A673 (cell line): ENCODE measurements around the gene PRICKLE3. TPM values are rescaled to one million over a fixed set of nuclear protein-coding genes. Genes with fewer than 3 reads are reported as not detected.
"Not testable (repeated sequence)": the region's sequence is repeated elsewhere in the genome, so short reads cannot be mapped to it uniquely, and the experiment has no call there.

Experiments used
- BruUV-seq: library from RNA; stranded (reverse); fragments of 400-500 nt; replicated peaks from 2 replicates; lab custom pipeline; 2021; lab: Mats Ljungman, UMichigan
- CTCF ChIA-PET: fragments of 300-600 bp; sonication (Branson Sonifier 250); formaldehyde crosslinking; loops from one replicate; lab custom pipeline; 2022; ENCODE audit warnings: antibody characterized with exemption; lab: Charles Lee
- POLR2A ChIA-PET: fragments of 300-600 bp; sonication (Branson Sonifier 250); formaldehyde crosslinking; loops from one replicate; lab custom pipeline; 2022; ENCODE audit warnings: antibody characterized with exemption; ENCODE audit not compliant: low non-redundant PET; lab: Charles Lee
- DNase-seq: peaks from one replicate; pipeline ENCODE4 v3.0.0-alpha.2; 2015; ENCODE audit warnings: low spot score
- H3K27ac ChIP-seq: fragments of 200-600 bp; sonication (generic); 2 replicates; pipeline ENCODE4 v1.5.1; 2016; ENCODE audit warnings: mixed run types, low read depth, mild to moderate bottlenecking, mixed read lengths, antibody characterized with exemption, low read length; ENCODE audit not compliant: poor library complexity, severe bottlenecking
- H3K27me3 ChIP-seq: fragments of 200-600 bp; sonication (generic); replicated peaks from 2 replicates; pipeline ENCODE4 v1.6.1; 2017; ENCODE audit warnings: mixed run types, low read depth, mild to moderate bottlenecking, mixed read lengths, antibody characterized with exemption, low read length; ENCODE audit not compliant: insufficient read depth, poor library complexity
- H3K36me3 ChIP-seq: fragments of 200-600 bp; sonication (generic); 2 replicates; pipeline ENCODE4 v1.6.1; 2016; ENCODE audit warnings: mixed run types, mild to moderate bottlenecking, mixed read lengths, antibody characterized with exemption, low read length; ENCODE audit not compliant: insufficient read depth, poor library complexity, severe bottlenecking
- H3K4me1 ChIP-seq: fragments of 200-600 bp; sonication (generic); 2 replicates; pipeline ENCODE4 v1.6.1; 2017; ENCODE audit warnings: mixed run types, mild to moderate bottlenecking, mixed read lengths, antibody characterized with exemption, low read length; ENCODE audit not compliant: insufficient read depth, poor library complexity, severe bottlenecking
- H3K4me3 ChIP-seq: fragments of 200-600 bp; sonication (generic); 2 replicates; pipeline ENCODE4 v1.5.1; 2016; ENCODE audit warnings: low read depth, mixed run types, mild to moderate bottlenecking, mixed read lengths, low read length; ENCODE audit not compliant: poor library complexity, severe bottlenecking
- H3K9me3 ChIP-seq: fragments of 200-600 bp; sonication (generic); 2 replicates; pipeline ENCODE4 v1.6.1; 2016; ENCODE audit warnings: mixed run types, low read depth, mild to moderate bottlenecking, mixed read lengths, antibody characterized with exemption, low read length; ENCODE audit not compliant: poor library complexity, severe bottlenecking
- CTCF ChIP-seq: fragments of 300-800, 200-600 bp; sonication (generic); conservative IDR thresholded peaks from 2 replicates; pipeline ENCODE4 v1.5.1; 2017; ENCODE audit warnings: low read depth, mild to moderate bottlenecking, antibody characterized with exemption, low read length, moderate library complexity, mixed read lengths
- EZH2 ChIP-seq: fragments of 200-600 bp; sonication (generic); IDR thresholded peaks from 2 replicates; pipeline ENCODE4 v1.6.1; 2017; ENCODE audit warnings: borderline replicate concordance, low read depth, mild to moderate bottlenecking, mixed read lengths, antibody characterized with exemption, low read length; ENCODE audit not compliant: poor library complexity, severe bottlenecking
- intact Hi-C: fragments of 100-400 bp; cut with micrococcal nuclease; formaldehyde crosslinking; loops from one replicate; pipeline ENCODE4 v1.10.0; 2022; ENCODE audit not compliant: unreplicated experiment
- total RNA-seq: library from RNA; stranded (reverse); gene quantifications from 2 replicates; pipeline ENCODE4 v1.2.3, GENCODE V29; 2021

PRICKLE3 gene
- total RNA-seq, 1 experiment from 2014 or later, result 4.8 TPM

GRCh38 chrX:49175435-49176274, 10.5 kb downstream of the PRICKLE3 start:
- TF ChIP-seq CTCF (no peak), EZH2 (no peak)
- no peak for DNase-seq
- ChIA-PET CTCF (no interaction called here), POLR2A (no interaction called here)
- no peak overlapping the region for H3K4me3 ChIP-seq
- intact Hi-C loops, result no loop called here
- peaks cover 7% of the 10 kb centered on the region for H3K36me3 ChIP-seq
- BruUV-seq, result no TSS peak
- no peaks in the 10 kb centered on the region for H3K4me1 ChIP-seq
- H3K27ac ChIP-seq, result no peak overlapping the region
- H3K9me3 ChIP-seq, result no peaks in the 10 kb centered on the region
- no peaks in the 10 kb centered on the region for H3K27me3 ChIP-seq

- Histone ChIP-seq H3K9me3 (no peaks in the 10 kb centered on the region), H3K27me3 (no peaks in the 10 kb centered on the region), H3K4me3 (no peak overlapping the region), H3K36me3 (peaks cover 7% of the 10 kb centered on the region), H3K4me1 (no peaks in the 10 kb centered on the region), H3K27ac (no peak overlapping the region)
- TSS peak; percentile 69 for BruUV-seq
- intact Hi-C loops, result no loop called here
- peak; percentile 38 for DNase-seq
- POLR2A ChIA-PET, result no interaction called here
- CTCF ChIA-PET, result interaction anchor here (1.0 kb wide), 1 partner anchor 11 kb away, joined by 3 read pairs; no protein-coding TSS in a partner anchor
- TF ChIP-seq CTCF, result no peak
- TF ChIP-seq EZH2, result no peak
These were observed 11.4 kb downstream of the PRICKLE3 start for GRCh38 chrX:49174723-49175122.

- H3K27me3 ChIP-seq, H3K9me3 ChIP-seq, H3K4me3 ChIP-seq, H3K4me1 ChIP-seq, POLR2A ChIA-PET, CTCF ChIA-PET, DNase-seq, H3K27ac ChIP-seq, BruUV-seq, H3K36me3 ChIP-seq, intact Hi-C loops: not testable (repeated sequence)
These were observed 12.6 kb downstream of the PRICKLE3 start for GRCh38 chrX:49173544-49173943.
